ENCODE data around the gene STK32C.
"Not testable (repeated sequence)": the region's sequence is repeated elsewhere in the genome, so short reads cannot be mapped to it uniquely, and the experiment has no call there.

STK32C gene

GRCh38 chr10:132230557-132231210 is 77.1 kb downstream of the STK32C start:
- Mint-ChIP-seq H3K4me3 (no peak overlapping the region), H3K9me3 (no peaks in the 10 kb centered on the region), H3K27me3 (no peaks in the 10 kb centered on the region), H3K27ac (peak overlapping the region; percentile 85), H3K4me1 (peaks cover 35% of the 10 kb centered on the region), H3K36me3 (ENCODE audit: low read depth) (peaks cover 3% of the 10 kb centered on the region)
- ATAC-seq (no peak), DNase-seq (no peak)

- Mint-ChIP-seq H3K27ac (peak overlapping the region; percentile 85), H3K27me3 (no peaks in the 10 kb centered on the region), H3K4me3 (peak overlapping the region; percentile 71), H3K4me1 (peaks cover 35% of the 10 kb centered on the region), H3K36me3 (ENCODE audit: low read depth) (peaks cover 3% of the 10 kb centered on the region), H3K9me3 (no peaks in the 10 kb centered on the region)
- ATAC-seq (peak; percentile 68), DNase-seq (peak; percentile 60)
Measured at GRCh38 chr10:132229834-132230556, 77.8 kb downstream of the STK32C start.

DNA sequence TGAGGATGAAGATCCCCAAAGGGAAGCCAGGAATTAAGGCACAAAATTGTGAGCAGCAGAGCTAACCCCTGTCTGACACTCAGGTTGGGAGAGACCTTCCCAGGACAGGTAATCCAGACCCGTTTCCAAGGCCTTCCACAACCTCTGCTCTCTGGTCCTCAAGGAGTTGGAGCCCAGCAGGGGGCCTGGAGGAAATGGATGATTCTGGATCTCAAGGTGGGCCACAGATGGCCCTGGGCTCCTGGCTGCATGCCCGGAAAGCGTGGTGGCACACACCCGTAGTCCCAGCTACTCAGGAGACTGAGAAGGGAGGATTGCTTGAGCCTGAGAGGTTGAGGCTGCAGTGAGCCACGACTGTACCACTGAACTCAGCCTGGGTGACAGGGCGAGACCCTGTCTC is 78.7 kb downstream of the STK32C start:
- Mint-ChIP-seq H3K27ac (no peak overlapping the region), H3K4me3 (no peak overlapping the region), H3K27me3 (no peaks in the 10 kb centered on the region), H3K9me3 (no peaks in the 10 kb centered on the region), H3K4me1 (peaks cover 35% of the 10 kb centered on the region), H3K36me3 (ENCODE audit: low read depth) (peaks cover 3% of the 10 kb centered on the region)
- no peak for DNase-seq
- ATAC-seq: no peak

GRCh38 chr10:132228616-132229015 is 79.1 kb downstream of the STK32C start:
- DNase-seq (no peak), ATAC-seq (no peak)
- Mint-ChIP-seq H3K36me3 (ENCODE audit: low read depth) (peaks cover 3% of the 10 kb centered on the region), H3K27me3 (no peaks in the 10 kb centered on the region), H3K4me1 (peaks cover 36% of the 10 kb centered on the region), H3K4me3 (no peak overlapping the region), H3K27ac (no peak overlapping the region), H3K9me3 (no peaks in the 10 kb centered on the region)

GRCh38 chr10:132227851-132228390 is 79.8 kb downstream of the STK32C start:
- H3K9me3 Mint-ChIP-seq: no peaks in the 10 kb centered on the region
- H3K27me3 Mint-ChIP-seq: no peaks in the 10 kb centered on the region
- H3K4me3 Mint-ChIP-seq: no peak overlapping the region
- no peak overlapping the region for H3K27ac Mint-ChIP-seq
- peaks cover 32% of the 10 kb centered on the region for H3K4me1 Mint-ChIP-seq
- ATAC-seq: no peak
- DNase-seq: no peak
- peaks cover 3% of the 10 kb centered on the region for H3K36me3 Mint-ChIP-seq (ENCODE audit: low read depth)

DNA sequence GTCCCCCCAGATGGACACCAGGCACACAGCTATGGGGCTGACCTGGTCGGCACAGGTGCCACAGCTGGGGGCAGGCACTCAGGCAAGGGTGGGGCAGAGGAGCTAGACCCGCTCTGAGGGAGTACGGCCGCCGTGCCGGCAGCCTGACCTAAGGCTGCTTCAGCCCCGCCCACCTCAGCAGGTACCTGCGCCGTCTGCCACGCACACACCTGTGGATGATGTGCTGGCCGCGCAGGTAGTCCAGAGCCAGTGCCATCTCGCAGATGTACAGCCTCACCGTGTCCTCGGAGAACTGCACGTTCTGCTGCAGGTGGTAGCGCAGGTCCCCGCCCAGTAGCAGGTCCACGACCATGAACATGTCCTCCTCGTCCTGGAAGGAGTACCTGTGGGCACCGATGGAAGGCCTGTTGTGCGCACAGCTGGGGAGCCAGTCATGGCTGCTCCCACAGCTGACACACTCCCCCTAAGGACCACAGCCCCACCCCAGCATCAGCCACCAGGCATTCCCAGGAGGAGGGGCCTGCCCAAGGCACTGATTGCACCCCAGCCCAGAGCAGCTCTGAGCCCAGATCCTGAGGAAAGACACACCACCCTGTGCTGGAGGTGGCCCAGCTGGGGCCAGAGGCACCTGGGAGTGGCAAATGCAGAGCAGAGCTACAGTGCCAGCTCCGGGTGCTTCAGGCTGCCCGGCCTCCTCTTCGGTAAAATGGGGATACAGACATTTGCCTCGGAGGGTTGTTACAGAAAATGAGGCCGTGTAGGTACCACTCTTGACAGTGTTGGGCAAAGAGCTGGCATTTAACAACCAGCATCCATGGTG is 81.0 kb downstream of the STK32C start:
- peaks cover 3% of the 10 kb centered on the region for H3K36me3 Mint-ChIP-seq (ENCODE audit: low read depth)
- H3K4me1 Mint-ChIP-seq: peaks cover 21% of the 10 kb centered on the region
- H3K4me3 Mint-ChIP-seq: no peak overlapping the region
- no peak overlapping the region for H3K27ac Mint-ChIP-seq
- ATAC-seq (no peak), DNase-seq (no peak)
- H3K27me3 Mint-ChIP-seq: no peaks in the 10 kb centered on the region
- H3K9me3 Mint-ChIP-seq: no peaks in the 10 kb centered on the region

DNA sequence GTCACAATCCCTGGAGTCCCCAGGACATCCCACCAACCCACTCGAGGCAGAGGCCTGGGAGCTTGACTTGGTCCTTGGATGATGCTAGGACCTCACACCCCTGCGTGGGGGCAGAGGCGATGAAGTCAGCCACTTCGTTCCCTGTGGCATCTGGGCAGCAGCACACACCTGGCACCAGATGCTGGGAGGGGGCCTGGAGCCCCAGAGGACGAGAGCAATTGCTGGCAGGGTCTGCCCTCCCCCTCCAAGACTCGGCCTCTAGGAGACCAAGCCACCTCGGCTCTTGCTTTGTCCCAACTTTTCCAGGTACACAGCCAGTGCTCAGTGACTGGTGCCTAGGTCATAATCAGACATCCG is 81.9 kb downstream of the STK32C start:
- DNase-seq: no peak
- H3K4me1 Mint-ChIP-seq: peaks cover 12% of the 10 kb centered on the region
- H3K27ac Mint-ChIP-seq: no peak overlapping the region
- peaks cover 3% of the 10 kb centered on the region for H3K36me3 Mint-ChIP-seq (ENCODE audit: low read depth)
- no peaks in the 10 kb centered on the region for H3K27me3 Mint-ChIP-seq
- H3K4me3 Mint-ChIP-seq: no peak overlapping the region
- no peak for ATAC-seq
- no peaks in the 10 kb centered on the region for H3K9me3 Mint-ChIP-seq

DNA sequence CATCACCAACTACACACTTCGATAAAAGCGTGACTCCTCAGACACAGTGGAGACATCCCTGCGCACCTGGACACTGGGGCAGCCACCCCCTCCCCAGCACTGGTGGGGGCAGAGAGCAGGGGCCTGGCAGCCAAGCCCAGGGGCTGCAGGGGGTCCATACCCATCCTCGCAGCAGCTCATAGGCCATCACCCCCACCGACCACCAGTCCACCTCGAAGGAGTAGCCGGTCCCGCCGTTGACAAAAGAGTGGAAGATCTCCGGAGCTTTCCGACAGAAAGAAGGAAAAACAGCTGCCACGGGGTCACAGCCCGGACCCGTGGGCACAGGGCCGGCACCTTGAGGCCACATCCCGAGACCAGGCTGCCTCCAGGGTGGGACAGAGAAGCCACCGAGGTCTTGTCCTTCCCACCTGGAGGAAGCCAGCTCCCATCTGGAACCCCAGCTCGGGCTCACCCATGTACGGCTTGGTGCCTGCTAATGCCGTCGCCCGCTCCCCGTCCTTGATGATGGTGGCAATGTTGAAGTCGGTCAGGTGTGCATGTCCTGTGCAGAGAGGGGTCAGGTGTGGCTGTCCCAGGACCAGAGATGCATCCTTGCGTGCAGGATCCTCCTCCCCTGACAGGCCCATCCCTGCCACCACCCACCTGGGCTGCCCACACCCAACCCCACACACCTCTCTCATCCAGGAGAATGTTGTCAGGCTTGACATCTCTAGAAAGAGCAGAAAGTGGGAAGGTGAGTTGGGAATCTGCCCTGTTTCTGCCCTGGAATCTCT is 82.5 kb downstream of the STK32C start:
- Mint-ChIP-seq H3K27ac (no peak overlapping the region), H3K4me3 (no peak overlapping the region), H3K27me3 (no peaks in the 10 kb centered on the region), H3K4me1 (peaks cover 10% of the 10 kb centered on the region), H3K9me3 (no peaks in the 10 kb centered on the region), H3K36me3 (ENCODE audit: low read depth) (peaks cover 6% of the 10 kb centered on the region)
- ATAC-seq: no peak
- DNase-seq: no peak

GRCh38 chr10:132224343-132225072 is 83.2 kb downstream of the STK32C start:
- Mint-ChIP-seq H3K9me3 (no peaks in the 10 kb centered on the region), H3K36me3 (ENCODE audit: low read depth) (peaks cover 6% of the 10 kb centered on the region), H3K27ac (no peak overlapping the region), H3K4me1 (peaks cover 6% of the 10 kb centered on the region), H3K27me3 (no peaks in the 10 kb centered on the region), H3K4me3 (no peak overlapping the region)
- ATAC-seq (no peak), DNase-seq (no peak)

DNA sequence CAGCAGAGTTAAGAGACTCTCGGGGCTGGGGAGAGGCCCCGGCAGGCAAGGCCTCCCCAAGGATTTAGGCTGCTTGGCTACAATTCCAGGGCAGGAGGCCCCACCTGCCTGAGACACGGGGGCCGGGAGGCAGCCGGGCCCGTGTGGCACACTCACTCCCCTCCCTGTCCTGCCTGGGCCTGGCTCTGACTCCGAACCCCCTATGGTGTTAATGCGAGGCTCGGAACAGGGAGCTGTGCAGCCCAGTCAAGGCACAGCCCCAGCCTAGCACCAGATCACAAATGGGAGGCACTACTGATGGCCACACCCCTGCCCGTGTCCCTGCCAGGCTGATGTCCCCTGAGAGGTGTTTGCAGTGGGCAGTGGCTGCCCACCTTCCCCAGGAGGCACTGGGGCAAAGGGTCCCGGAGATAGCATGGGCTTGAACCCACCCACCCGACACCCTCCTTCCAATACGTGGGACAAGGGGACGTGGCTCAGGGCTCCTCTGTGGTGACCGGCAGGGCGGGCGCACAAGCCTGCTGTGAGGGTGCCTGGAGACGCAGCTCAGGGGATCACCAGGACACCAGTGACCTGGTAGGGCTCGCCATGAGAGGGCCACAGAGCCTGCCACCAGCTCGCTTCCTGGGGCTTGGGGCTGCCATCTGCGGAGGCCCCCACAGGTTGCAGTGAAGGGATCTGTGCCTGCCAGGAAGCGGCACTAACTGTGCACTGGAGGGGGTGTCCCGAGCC is 84.0 kb downstream of the STK32C start:
- Mint-ChIP-seq H3K27ac (no peak overlapping the region), H3K4me3 (no peak overlapping the region), H3K9me3 (no peaks in the 10 kb centered on the region), H3K4me1 (peaks cover 1% of the 10 kb centered on the region), H3K27me3 (no peaks in the 10 kb centered on the region), H3K36me3 (ENCODE audit: low read depth) (peaks cover 11% of the 10 kb centered on the region)
- ATAC-seq (no peak), DNase-seq (no peak)

DNA sequence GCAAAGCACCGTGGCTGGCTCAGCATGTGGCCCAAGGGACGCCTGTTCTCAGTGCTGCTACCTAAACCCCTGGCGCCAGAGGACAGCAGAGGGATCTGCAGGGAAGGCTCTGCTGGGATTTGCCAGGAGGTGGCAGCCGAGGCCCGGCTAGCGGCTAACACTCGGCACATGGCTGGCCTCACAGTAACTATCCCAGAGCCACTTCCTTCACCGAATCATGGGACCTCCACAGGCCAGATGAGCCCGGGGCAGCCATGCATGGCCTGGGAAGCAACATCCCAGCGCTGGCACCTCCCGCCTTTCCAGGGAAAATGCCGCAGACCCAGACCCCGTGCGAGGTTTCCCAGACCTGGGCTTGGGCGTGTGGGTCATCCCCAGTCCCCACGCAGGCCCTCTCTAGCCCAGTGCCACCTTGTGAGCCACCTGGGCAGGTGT is 84.6 kb downstream of the STK32C start:
- Mint-ChIP-seq H3K27ac (no peak overlapping the region), H3K27me3 (no peaks in the 10 kb centered on the region), H3K9me3 (no peaks in the 10 kb centered on the region), H3K4me3 (no peak overlapping the region), H3K4me1 (peaks cover 1% of the 10 kb centered on the region), H3K36me3 (ENCODE audit: low read depth) (peaks cover 16% of the 10 kb centered on the region)
- peak; percentile 71 for DNase-seq
- ATAC-seq: peak; percentile 87

DNA sequence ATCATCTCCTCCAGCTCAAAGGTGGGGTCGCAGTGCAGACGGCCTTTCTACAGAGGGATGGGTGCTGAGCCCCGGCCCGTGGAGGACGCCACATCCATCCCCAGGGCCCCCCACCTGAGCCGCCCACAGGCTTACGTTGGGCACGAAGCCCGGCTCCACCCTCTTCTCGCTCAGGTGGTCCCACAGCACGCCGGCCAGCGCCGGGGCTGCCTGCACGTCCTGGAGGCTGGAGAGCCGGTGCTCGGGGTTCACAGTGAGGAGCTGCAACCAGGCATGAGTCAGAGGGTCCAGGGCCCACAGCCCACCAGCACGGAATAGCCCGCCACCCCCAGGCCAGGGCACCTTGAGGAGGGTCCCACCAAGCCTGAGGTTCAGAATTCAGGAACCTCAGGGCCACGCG is 85.0 kb downstream of the STK32C start:
- peaks cover 18% of the 10 kb centered on the region for H3K36me3 Mint-ChIP-seq (ENCODE audit: low read depth)
- H3K27ac Mint-ChIP-seq: no peak overlapping the region
- H3K9me3 Mint-ChIP-seq: peaks cover under 1% of the 10 kb centered on the region
- H3K27me3 Mint-ChIP-seq: no peaks in the 10 kb centered on the region
- peaks cover 1% of the 10 kb centered on the region for H3K4me1 Mint-ChIP-seq
- H3K4me3 Mint-ChIP-seq: no peak overlapping the region
- no peak for DNase-seq
- no peak for ATAC-seq

GRCh38 chr10:132220996-132221395 is 86.8 kb downstream of the STK32C start:
- not testable (repeated sequence) for H3K9me3 Mint-ChIP-seq, H3K27ac Mint-ChIP-seq, H3K4me3 Mint-ChIP-seq, DNase-seq, ATAC-seq, H3K27me3 Mint-ChIP-seq, H3K4me1 Mint-ChIP-seq
- peaks cover 23% of the 10 kb centered on the region for H3K36me3 Mint-ChIP-seq (ENCODE audit: low read depth)
